NCI-H226 (cell line): ENCODE results near the gene TIMP2.
A peak's percentile ranks its signal among the peaks of the same experiment; 100 is the strongest.

Experiments
- DNase-seq: peaks from one replicate; pipeline ENCODE4 v3.0.0-alpha.2; 2015

TIMP2 gene

GRCh38 chr17:78862073-78863023 is 62.8 kb downstream of the TIMP2 start:
- DNase-seq = peak; percentile 98

GRCh38 chr17:78861229-78861628 is 64.0 kb downstream of the TIMP2 start:
- DNase-seq = no peak

DNA sequence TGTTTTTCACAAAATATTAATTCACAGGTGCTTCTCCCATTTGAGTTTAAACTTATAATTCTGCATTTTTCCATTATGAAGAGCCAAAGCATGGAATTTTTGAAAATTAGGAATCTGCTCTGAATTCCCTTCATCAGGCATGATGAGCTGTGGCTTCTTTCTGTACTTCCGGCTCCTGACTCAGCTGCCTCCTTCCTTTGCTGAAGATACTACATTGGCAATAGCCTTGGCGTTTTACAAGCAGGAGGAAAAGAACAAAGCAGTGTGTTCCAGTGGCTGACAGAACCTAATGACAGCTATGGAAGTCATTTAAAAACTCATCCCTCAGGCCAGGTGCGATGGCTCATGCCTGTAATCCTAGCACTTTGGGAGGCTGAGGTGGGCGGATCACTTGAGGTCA is 66.1 kb downstream of the TIMP2 start:
- DNase-seq = no peak

DNA sequence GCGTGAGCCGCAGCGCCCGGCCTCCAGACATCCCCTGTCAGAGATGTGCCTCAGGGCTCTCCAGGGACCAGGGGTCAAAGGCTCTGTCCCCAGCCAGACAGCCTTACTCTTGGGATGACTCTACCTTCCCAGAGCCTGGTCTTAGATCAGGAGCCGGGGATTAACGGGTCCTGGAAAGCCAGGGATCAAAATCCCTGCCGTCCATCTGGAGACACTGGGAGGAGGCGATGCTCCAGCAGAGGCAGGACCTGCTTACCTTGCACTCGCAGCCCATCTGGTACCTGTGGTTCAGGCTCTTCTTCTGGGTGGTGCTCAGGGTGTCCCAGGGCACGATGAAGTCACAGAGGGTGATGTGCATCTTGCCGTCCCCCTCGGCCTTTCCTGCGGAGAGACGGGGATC is 67.9 kb downstream of the TIMP2 start:
- DNase-seq = no peak

GRCh38 chr17:78855561-78856165 is 69.5 kb downstream of the TIMP2 start:
- no peak for DNase-seq

- no peak for DNase-seq
Observed at GRCh38 chr17:78854508-78854907, 70.7 kb downstream of the TIMP2 start.

- no peak for DNase-seq
Observed at GRCh38 chr17:78853926-78854394, 71.2 kb downstream of the TIMP2 start.

GRCh38 chr17:78852709-78853121 is 72.5 kb downstream of the TIMP2 start:
- DNase-seq = no peak

GRCh38 chr17:78849026-78849425 is 76.2 kb downstream of the TIMP2 start:
- DNase-seq = no peak

- DNase-seq = no peak
Observed at GRCh38 chr17:78847052-78847451, 78.1 kb downstream of the TIMP2 start.

GRCh38 chr17:78844301-78845005 is 80.7 kb downstream of the TIMP2 start:
- DNase-seq = no peak

DNA sequence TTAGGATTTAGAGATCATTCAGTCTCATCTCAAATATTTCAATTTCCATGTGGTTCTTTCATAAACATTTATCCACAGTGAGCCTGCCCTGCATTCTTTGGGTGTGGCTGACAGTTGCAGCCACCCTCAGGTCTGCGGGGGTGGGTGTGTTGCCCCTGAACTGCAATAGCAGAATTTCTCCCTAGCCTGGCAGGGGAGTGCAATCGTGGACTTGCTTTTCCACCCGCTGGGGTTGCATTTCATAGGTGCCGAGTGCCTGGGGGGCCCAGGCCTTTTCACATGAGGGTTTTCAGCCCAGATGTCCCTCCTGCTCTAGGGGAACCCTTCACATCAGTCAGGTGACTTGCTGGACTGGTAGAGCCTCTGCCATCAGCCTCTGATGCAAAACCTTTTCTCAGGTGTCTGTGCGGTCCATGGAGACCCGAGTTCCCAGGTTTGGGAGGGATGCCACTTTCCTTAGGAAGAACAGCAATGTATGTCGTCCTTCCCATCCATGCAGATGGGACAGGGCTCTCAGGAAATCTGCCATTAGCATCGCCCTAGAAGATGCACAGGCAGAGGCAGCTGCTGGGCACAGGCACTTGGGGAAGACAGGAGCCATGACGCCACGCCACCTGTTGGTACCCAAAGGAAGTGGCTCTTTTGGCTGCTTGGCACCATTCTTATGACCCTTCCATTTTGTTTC is 82.2 kb downstream of the TIMP2 start:
- DNase-seq = peak; percentile 31

DNA sequence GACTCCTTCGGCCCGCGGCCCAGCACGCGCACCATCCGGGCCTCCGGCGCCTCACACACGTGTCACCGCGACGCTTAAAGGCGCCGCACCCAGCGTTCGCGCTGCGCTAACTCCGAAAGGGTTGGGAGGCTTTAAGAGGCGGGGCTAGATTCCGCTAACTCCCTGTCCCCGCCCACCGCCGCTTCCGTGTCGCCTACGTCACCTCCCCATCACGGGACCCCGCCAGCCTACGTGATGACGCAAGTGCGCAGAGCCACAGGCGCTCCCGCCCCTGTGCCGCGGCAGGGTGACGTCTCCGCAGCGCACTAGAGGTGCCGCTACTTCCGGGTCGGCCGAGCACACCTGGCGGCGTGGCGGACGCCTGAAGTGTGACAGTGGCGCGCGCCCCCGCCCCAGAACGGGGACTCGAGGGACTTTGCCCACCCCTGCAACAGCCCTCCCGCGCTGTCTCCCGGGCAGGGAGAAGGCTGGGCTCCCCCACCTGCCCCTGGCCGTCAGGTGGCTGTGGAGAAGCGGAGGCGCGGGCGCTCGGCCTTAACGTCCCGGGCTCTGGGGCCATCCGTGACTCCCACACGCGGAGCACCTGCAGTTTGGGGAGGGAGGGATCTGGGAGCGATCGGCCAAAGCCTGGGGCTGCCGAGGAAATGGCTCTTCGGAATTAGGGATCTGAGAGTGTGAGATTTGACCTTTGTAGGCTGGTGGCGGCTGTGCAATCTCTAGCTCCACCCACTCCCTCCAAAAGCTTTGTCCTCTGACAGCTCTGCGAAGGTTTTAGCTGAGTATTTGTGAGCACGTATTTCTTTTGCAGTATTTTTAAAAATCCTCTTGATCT is 84.2 kb downstream of the TIMP2 start, which contains the start of gene USP36:
USP36 (minus strand) TSS at position 35 of the 832 bp plus-strand sequence. CDS start 4,451 bp downstream, outside the sequence.
- peak; percentile 97 for DNase-seq

- DNase-seq = no peak
Observed at GRCh38 chr17:78840530-78840779, 84.7 kb downstream of the TIMP2 start.

- DNase-seq = peak; percentile 9
Observed at GRCh38 chr17:78839762-78840529, 85.2 kb downstream of the TIMP2 start.

GRCh38 chr17:78839235-78839761 is 85.9 kb downstream of the TIMP2 start:
- DNase-seq = peak; percentile 49

- DNase-seq = no peak
Observed at GRCh38 chr17:78838574-78839005, 86.6 kb downstream of the TIMP2 start.

GRCh38 chr17:78836420-78837021 is 88.7 kb downstream of the TIMP2 start:
- no peak for DNase-seq

- no peak for DNase-seq
Observed at GRCh38 chr17:78834571-78834970, 90.6 kb downstream of the TIMP2 start.

GRCh38 chr17:78832541-78832810 is 92.7 kb downstream of the TIMP2 start:
- DNase-seq = no peak
